ENCODE measurements around the gene PSD4. TPM values are rescaled to one million over a fixed set of nuclear protein-coding genes. Genes with fewer than 3 reads are reported as not detected.
A peak's percentile ranks its signal among the peaks of the same experiment; 100 is the strongest.

PSD4 gene
- total RNA-seq, 1 experiment from 2014 or later = 46.6 TPM

DNA sequence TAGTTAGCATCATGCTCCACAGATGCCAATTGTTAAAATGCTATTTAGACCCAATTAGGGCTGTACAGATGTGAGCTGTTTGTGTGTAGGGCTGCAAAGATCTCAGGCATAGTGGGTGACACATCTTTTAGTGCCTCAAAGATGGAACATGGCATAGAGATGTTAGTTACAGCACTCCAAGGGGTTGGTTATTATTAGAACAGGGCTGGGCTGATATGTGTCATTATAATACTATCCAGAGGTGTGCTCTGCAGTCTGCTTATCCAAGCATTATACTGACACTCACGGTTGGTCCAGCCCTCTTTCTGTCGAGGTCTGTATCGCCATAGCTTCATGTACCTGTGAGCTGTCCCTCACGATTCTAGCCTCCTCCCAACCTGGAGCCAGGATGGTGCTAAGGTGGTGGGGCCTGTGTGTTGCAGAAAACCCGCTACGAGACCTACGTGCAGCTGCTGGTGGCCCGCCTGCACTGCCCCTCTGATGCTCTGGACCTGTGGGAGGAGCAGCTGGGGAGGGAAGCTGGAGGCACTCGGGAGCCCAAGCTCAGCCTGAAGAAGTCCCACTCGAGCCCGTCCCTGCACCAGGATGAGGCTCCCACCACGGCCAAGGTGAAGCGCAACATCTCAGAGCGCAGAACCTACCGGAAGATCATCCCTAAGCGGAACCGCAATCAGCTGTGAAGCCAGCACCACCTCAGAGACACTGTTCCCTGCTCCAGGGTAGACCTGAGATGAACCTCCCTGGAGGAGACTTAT lies 27.1 kb downstream of the PSD4 start:
- Histone ChIP-seq H3K27me3 (ENCODE audit: low read length) (no peaks in the 10 kb centered on the region), H3F3A (ENCODE audit: low read length, unreplicated experiment) (no peaks in the 10 kb centered on the region), H3K4me2 (ENCODE audit: low read length) (peak overlapping the region; percentile 84), H3K36me3 (ENCODE audit: low read depth, low read length) (no peaks in the 10 kb centered on the region; the same call in 1 of the 2 replicates), H3K9me3 (ENCODE audit: low read length) (no peaks in the 10 kb centered on the region), H3K9ac (ENCODE audit: low read length) (no peak overlapping the region), H3K4me3 (ENCODE audit: low read length) (no peak overlapping the region), H4K20me1 (ENCODE audit: low read length) (no peaks in the 10 kb centered on the region), H3K27ac (ENCODE audit: low read length) (no peak overlapping the region), H3K79me2 (ENCODE audit: low read length) (peaks cover 25% of the 10 kb centered on the region), H3K4me1 (ENCODE audit: insufficient read depth, low read length) (peaks cover 18% of the 10 kb centered on the region), H3K9me2 (replicated peaks; ENCODE audit: low read length) (no peaks in the 10 kb centered on the region), H2AFZ (ENCODE audit: low read length) (no peak overlapping the region)
- ATAC-seq (no peak), DNase-seq (peak; percentile 37)
- ChIA-PET POLR2A (ENCODE audit: unreplicated experiment) (no interaction called here), CTCF (no interaction called here)
- intact Hi-C loops (cut with micrococcal nuclease) = no loop called here
- BruUV-seq (replicated peaks) = no TSS peak
- no peak for TF ChIP-seq EZH2 (IDR thresholded peaks at IDR 0.05; ENCODE audit: low read length, unreplicated experiment)
- TF ChIP-seq, protein P1, sequence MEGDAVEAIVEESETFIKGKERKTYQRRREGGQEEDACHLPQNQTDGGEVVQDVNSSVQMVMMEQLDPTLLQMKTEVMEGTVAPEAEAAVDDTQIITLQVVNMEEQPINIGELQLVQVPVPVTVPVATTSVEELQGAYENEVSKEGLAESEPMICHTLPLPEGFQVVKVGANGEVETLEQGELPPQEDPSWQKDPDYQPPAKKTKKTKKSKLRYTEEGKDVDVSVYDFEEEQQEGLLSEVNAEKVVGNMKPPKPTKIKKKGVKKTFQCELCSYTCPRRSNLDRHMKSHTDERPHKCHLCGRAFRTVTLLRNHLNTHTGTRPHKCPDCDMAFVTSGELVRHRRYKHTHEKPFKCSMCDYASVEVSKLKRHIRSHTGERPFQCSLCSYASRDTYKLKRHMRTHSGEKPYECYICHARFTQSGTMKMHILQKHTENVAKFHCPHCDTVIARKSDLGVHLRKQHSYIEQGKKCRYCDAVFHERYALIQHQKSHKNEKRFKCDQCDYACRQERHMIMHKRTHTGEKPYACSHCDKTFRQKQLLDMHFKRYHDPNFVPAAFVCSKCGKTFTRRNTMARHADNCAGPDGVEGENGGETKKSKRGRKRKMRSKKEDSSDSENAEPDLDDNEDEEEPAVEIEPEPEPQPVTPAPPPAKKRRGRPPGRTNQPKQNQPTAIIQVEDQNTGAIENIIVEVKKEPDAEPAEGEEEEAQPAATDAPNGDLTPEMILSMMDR (conservative IDR thresholded peaks at IDR 0.05; ENCODE audit: low read depth, low read length) = no peak
- TF ChIP-seq EZH2phosphoT487 (IDR thresholded peaks at IDR 0.05; ENCODE audit: borderline replicate concordance, low read length) = no peak

- no TSS peak for BruUV-seq (replicated peaks)
- H4K20me1 ChIP-seq (ENCODE audit: low read length) = no peaks in the 10 kb centered on the region
- peaks cover 18% of the 10 kb centered on the region for H3K4me1 ChIP-seq (ENCODE audit: insufficient read depth, low read length)
- ATAC-seq = no peak
- CTCF ChIA-PET = no interaction called here
- intact Hi-C loops (cut with micrococcal nuclease) = no loop called here
- no peaks in the 10 kb centered on the region; the same call in 1 of the 2 replicates for H3K36me3 ChIP-seq (ENCODE audit: low read depth, low read length)
- no peaks in the 10 kb centered on the region for H3K27me3 ChIP-seq (ENCODE audit: low read length)
- TF ChIP-seq EZH2phosphoT487 (IDR thresholded peaks at IDR 0.05; ENCODE audit: borderline replicate concordance, low read length) (no peak), EZH2 (IDR thresholded peaks at IDR 0.05; ENCODE audit: low read length, unreplicated experiment) (no peak)
- TF ChIP-seq, protein P1 (conservative IDR thresholded peaks at IDR 0.05; ENCODE audit: low read depth, low read length) = no peak
- no peak overlapping the region for H3K9ac ChIP-seq (ENCODE audit: low read length)
- no peak overlapping the region for H2AFZ ChIP-seq (ENCODE audit: low read length)
- POLR2A ChIA-PET (ENCODE audit: unreplicated experiment) = no interaction called here
- no peaks in the 10 kb centered on the region for H3F3A ChIP-seq (ENCODE audit: low read length, unreplicated experiment)
- H3K4me2 ChIP-seq (ENCODE audit: low read length) = no peak overlapping the region
- no peak for DNase-seq
- no peaks in the 10 kb centered on the region for H3K9me3 ChIP-seq (ENCODE audit: low read length)
- no peak overlapping the region for H3K4me3 ChIP-seq (ENCODE audit: low read length)
- H3K79me2 ChIP-seq (ENCODE audit: low read length) = peaks cover 25% of the 10 kb centered on the region
- no peak overlapping the region for H3K27ac ChIP-seq (ENCODE audit: low read length)
- H3K9me2 ChIP-seq (replicated peaks; ENCODE audit: low read length) = no peaks in the 10 kb centered on the region
Measured at GRCh38 chr2:113201496-113202304, 27.9 kb downstream of the PSD4 start.

Measured in PC-3 (cell line).